ENCODE data around the gene GPR68. TPM values are rescaled to one million over a fixed set of nuclear protein-coding genes. Genes with fewer than 3 reads are reported as not detected.

Gene GPR68
- total RNA-seq = 8.0 and 8.5 TPM in 2 replicates

GRCh38 chr14:91244501-91244901 lies at the start of gene GPR68:
Gene GPR68 (minus strand): TSS chr14:91244704. CDS start chr14:91235050, 9,654 bp downstream.
- H3K36me3 ChIP-seq (ENCODE audit: insufficient read depth, low read length) = no peaks in the 10 kb centered on the region
- peak; percentile 92 for DNase-seq (ENCODE audit: insufficient read length, low spot score, missing footprints)
- peak within 1 kb of the TSS; percentile 78 for H2AFZ ChIP-seq (ENCODE audit: low read length)
- no peaks in the 10 kb centered on the region for H3K9me3 ChIP-seq (ENCODE audit: low read depth, low read length)
- peak within 1 kb of the TSS; percentile 91 for H3K4me2 ChIP-seq (ENCODE audit: insufficient read depth, low read length)
- peak within 1 kb of the TSS; percentile 92 for H3K27ac ChIP-seq (ENCODE audit: low read depth, low read length)
- no peak for TF ChIP-seq CTCF (IDR thresholded peaks at IDR 0.05; ENCODE audit: extremely low read depth, low read depth, low read length)
- peaks cover 24% of the 10 kb centered on the region for H3K79me2 ChIP-seq (ENCODE audit: insufficient read depth, low read length)
- no peaks in the 10 kb centered on the region for H3K27me3 ChIP-seq (ENCODE audit: insufficient read depth, low read length)
- peak within 1 kb of the TSS; percentile 67 for H3K4me3 ChIP-seq (ENCODE audit: insufficient read depth, low read length)
- H3K4me1 ChIP-seq (ENCODE audit: insufficient read depth, low read length) = peaks cover 22% of the 10 kb centered on the region
- H4K20me1 ChIP-seq (ENCODE audit: insufficient read depth, low read length) = no peaks in the 10 kb centered on the region

- H3K4me2 ChIP-seq (ENCODE audit: insufficient read depth, low read length) = no peak overlapping the region
- peaks cover 6% of the 10 kb centered on the region for H3K4me1 ChIP-seq (ENCODE audit: insufficient read depth, low read length)
- no peak overlapping the region for H3K27ac ChIP-seq (ENCODE audit: low read depth, low read length)
- H3K27me3 ChIP-seq (ENCODE audit: insufficient read depth, low read length) = no peaks in the 10 kb centered on the region
- H2AFZ ChIP-seq (ENCODE audit: low read length) = no peak overlapping the region
- no peaks in the 10 kb centered on the region for H4K20me1 ChIP-seq (ENCODE audit: insufficient read depth, low read length)
- H3K79me2 ChIP-seq (ENCODE audit: insufficient read depth, low read length) = no peaks in the 10 kb centered on the region
- TF ChIP-seq CTCF (IDR thresholded peaks at IDR 0.05; ENCODE audit: extremely low read depth, low read depth, low read length) = no peak
- DNase-seq (ENCODE audit: insufficient read length, low spot score, missing footprints) = peak; percentile 65
- no peaks in the 10 kb centered on the region for H3K9me3 ChIP-seq (ENCODE audit: low read depth, low read length)
- H3K36me3 ChIP-seq (ENCODE audit: insufficient read depth, low read length) = no peaks in the 10 kb centered on the region
- H3K4me3 ChIP-seq (ENCODE audit: insufficient read depth, low read length) = no peak overlapping the region
These were observed 49.6 kb upstream of the GPR68 start for GRCh38 chr14:91294153-91294552.

DNA sequence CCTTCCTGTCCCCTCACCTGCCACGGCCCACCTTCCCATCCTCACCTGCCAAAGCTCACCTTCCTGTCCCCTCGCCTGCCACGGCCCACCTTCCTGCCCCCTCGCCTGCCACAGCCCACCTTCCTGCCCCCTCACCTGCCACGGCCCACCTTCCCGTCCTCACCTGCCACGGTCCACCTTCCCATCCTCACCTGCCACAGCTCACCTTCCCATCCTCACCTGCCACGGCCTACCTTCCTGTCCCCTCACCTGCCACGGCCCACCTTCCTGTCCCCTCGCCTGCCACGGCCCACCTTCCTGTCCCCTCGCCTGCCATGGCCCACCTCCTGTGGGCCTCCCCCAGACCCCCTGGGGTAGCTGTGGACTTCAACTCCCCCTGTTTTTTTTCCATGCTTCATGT lies 48.8 kb upstream of the GPR68 start:
- no peak for DNase-seq (ENCODE audit: insufficient read length, low spot score, missing footprints)
- Histone ChIP-seq H3K36me3 (ENCODE audit: insufficient read depth, low read length) (no peaks in the 10 kb centered on the region), H4K20me1 (ENCODE audit: insufficient read depth, low read length) (no peaks in the 10 kb centered on the region), H3K4me3 (ENCODE audit: insufficient read depth, low read length) (no peak overlapping the region), H3K27ac (ENCODE audit: low read depth, low read length) (no peak overlapping the region), H3K9me3 (ENCODE audit: low read depth, low read length) (no peaks in the 10 kb centered on the region), H3K4me2 (ENCODE audit: insufficient read depth, low read length) (no peak overlapping the region), H3K4me1 (ENCODE audit: insufficient read depth, low read length) (peaks cover 6% of the 10 kb centered on the region), H3K79me2 (ENCODE audit: insufficient read depth, low read length) (no peaks in the 10 kb centered on the region), H3K27me3 (ENCODE audit: insufficient read depth, low read length) (no peaks in the 10 kb centered on the region), H2AFZ (ENCODE audit: low read length) (no peak overlapping the region)
- TF ChIP-seq CTCF (IDR thresholded peaks at IDR 0.05; ENCODE audit: extremely low read depth, low read depth, low read length) = no peak

GRCh38 chr14:91292491-91292890 lies 48.0 kb upstream of the GPR68 start:
- H3K36me3 ChIP-seq (ENCODE audit: insufficient read depth, low read length) = no peaks in the 10 kb centered on the region
- H3K27me3 ChIP-seq (ENCODE audit: insufficient read depth, low read length) = no peaks in the 10 kb centered on the region
- no peak for TF ChIP-seq CTCF (IDR thresholded peaks at IDR 0.05; ENCODE audit: extremely low read depth, low read depth, low read length)
- peak overlapping the region; percentile 70 for H2AFZ ChIP-seq (ENCODE audit: low read length)
- peaks cover 6% of the 10 kb centered on the region for H3K4me1 ChIP-seq (ENCODE audit: insufficient read depth, low read length)
- H3K27ac ChIP-seq (ENCODE audit: low read depth, low read length) = no peak overlapping the region
- DNase-seq (ENCODE audit: insufficient read length, low spot score, missing footprints) = peak; percentile 87
- peak overlapping the region; percentile 38 for H3K4me2 ChIP-seq (ENCODE audit: insufficient read depth, low read length)
- H3K9me3 ChIP-seq (ENCODE audit: low read depth, low read length) = no peaks in the 10 kb centered on the region
- H3K79me2 ChIP-seq (ENCODE audit: insufficient read depth, low read length) = no peaks in the 10 kb centered on the region
- H4K20me1 ChIP-seq (ENCODE audit: insufficient read depth, low read length) = no peaks in the 10 kb centered on the region
- no peak overlapping the region for H3K4me3 ChIP-seq (ENCODE audit: insufficient read depth, low read length)
